T-cell (primary cell): ENCODE measurements around the gene STK39. TPM values are rescaled to one million over a fixed set of nuclear protein-coding genes. Genes with fewer than 3 reads are reported as not detected.

ENCODE experiments used
- ATAC-seq, 4 experiments: fragments of 200-7000 bp in 3 of 4; fragments of 150-1000 bp in 1 of 4; cut with Tn5 transposase; replicated peaks in 1 of 4; 1 replicate in 3 of 4; 2 replicates in 1 of 4; pipeline ENCODE4 v1.10.0; 2021; ENCODE audit warnings: moderate library complexity in 3 of 4, mild to moderate bottlenecking in 2 of 4, moderate number of reproducible peaks in 1 of 4
- CTCF ChIA-PET, 2 donors: fragments of 300-600 bp; sonication (Branson Sonifier 250); formaldehyde crosslinking; loops; one replicate each; lab custom pipeline; 2022; ENCODE audit warnings: antibody characterized with exemption in 2 of 2; lab: Charles Lee
- POLR2A ChIA-PET, 2 donors: fragments of 300-600 bp; sonication (Branson Sonifier 250); formaldehyde crosslinking; loops; one replicate each; lab custom pipeline; 2022; ENCODE audit warnings: antibody characterized with exemption in 2 of 2; lab: Charles Lee
- DNase-seq, 35 experiments: peaks; one replicate each; pipeline versions ENCODE4 v3.0.0 to v3.0.0-alpha.2; 2013 to 2023
- H3K27ac ChIP-seq: one replicate; pipeline ENCODE4 v1.5.1; 2013; ENCODE audit warnings: low read length
- H3K27me3 ChIP-seq, 2 experiments: replicated peaks in 1 of 2; 1 replicate in 1 of 2; 2 replicates in 1 of 2; pipeline versions ENCODE4 v1.6.1 to v1.7.0; 2013; ENCODE audit warnings: low read length in 1 of 2, mixed read lengths in 1 of 2; ENCODE audit not compliant: control insufficient read depth in 2 of 2, insufficient read depth in 2 of 2; ENCODE audit errors: extremely low read depth in 1 of 2
- H3K36me3 ChIP-seq, 2 donors: 1 replicate in 1 of 2; 2 replicates in 1 of 2; pipeline versions ENCODE4 v1.6.1 to v1.7.0; 2013; ENCODE audit warnings: low read length in 1 of 2; ENCODE audit not compliant: control insufficient read depth in 2 of 2, insufficient read depth in 1 of 2; ENCODE audit errors: extremely low read depth in 1 of 2
- H3K4me1 ChIP-seq, 2 experiments: 1 replicate in 1 of 2; 2 replicates in 1 of 2; pipeline versions ENCODE4 v1.6.1 to v1.7.0; 2013; ENCODE audit warnings: low read length in 2 of 2, mixed read lengths in 1 of 2; ENCODE audit not compliant: insufficient read depth in 2 of 2, control insufficient read depth in 1 of 2; ENCODE audit errors: extremely low read depth in 1 of 2
- H3K4me3 ChIP-seq, 2 donors: 1 replicate in 1 of 2; 2 replicates in 1 of 2; pipeline versions ENCODE4 v1.5.1 to v1.7.0; 2013; ENCODE audit warnings: mild to moderate bottlenecking in 2 of 2, low read length in 1 of 2, moderate library complexity in 1 of 2; ENCODE audit not compliant: control insufficient read depth in 1 of 2; ENCODE audit errors: extremely low read depth in 1 of 2
- H3K9me3 ChIP-seq: 2 replicates; pipeline ENCODE4 v1.7.0; 2013
- H3K27ac Mint-ChIP-seq, 2 donors: one replicate each; pipeline ENCODE4 v1.8.0; 2020 to 2021; ENCODE audit warnings: mild to moderate bottlenecking in 2 of 2, mixed read lengths in 2 of 2
- H3K27me3 Mint-ChIP-seq, 2 donors: one replicate each; pipeline ENCODE4 v1.8.0; 2021 to 2022; ENCODE audit warnings: mixed read lengths in 2 of 2
- H3K36me3 Mint-ChIP-seq: one replicate; pipeline ENCODE4 v1.8.0; 2021; ENCODE audit warnings: mixed read lengths
- H3K4me1 Mint-ChIP-seq, 3 donors: one replicate each; pipeline ENCODE4 v1.8.0; 2020 to 2022; ENCODE audit warnings: mixed read lengths in 3 of 3, mild to moderate bottlenecking in 1 of 3
- H3K4me3 Mint-ChIP-seq, 3 donors: one replicate each; pipeline ENCODE4 v1.8.0; 2020 to 2022; ENCODE audit warnings: mild to moderate bottlenecking in 3 of 3, mixed read lengths in 3 of 3, moderate library complexity in 3 of 3
- H3K9me3 Mint-ChIP-seq, 3 donors: one replicate each; pipeline ENCODE4 v1.8.0; 2020 to 2022; ENCODE audit warnings: mixed read lengths in 3 of 3
- WGBS: methylation state at CpG from one replicate; pipeline ENCODE4 v1.1.5; 2013; ENCODE audit warnings: missing lambda C conversion rate; ENCODE audit not compliant: insufficient coverage; 5-methylcytosine and 5-hydroxymethylcytosine counted together
- total RNA-seq, 35 experiments: library from RNA in 6 of 35; stranded (reverse) in 6 of 35; fragments of 120-200 nt in 1 of 35; gene quantifications; one replicate each; pipeline versions ENCODE4 v1.2.1 to v1.2.4 and lab custom pipeline; 2013 to 2026

Gene STK39
- total RNA-seq, 5 donors from 2014 or later (not counting 1 experiment from before 2014, with no cell fraction given) = 15.4 to 25.8 (median 21.0) TPM

DNA sequence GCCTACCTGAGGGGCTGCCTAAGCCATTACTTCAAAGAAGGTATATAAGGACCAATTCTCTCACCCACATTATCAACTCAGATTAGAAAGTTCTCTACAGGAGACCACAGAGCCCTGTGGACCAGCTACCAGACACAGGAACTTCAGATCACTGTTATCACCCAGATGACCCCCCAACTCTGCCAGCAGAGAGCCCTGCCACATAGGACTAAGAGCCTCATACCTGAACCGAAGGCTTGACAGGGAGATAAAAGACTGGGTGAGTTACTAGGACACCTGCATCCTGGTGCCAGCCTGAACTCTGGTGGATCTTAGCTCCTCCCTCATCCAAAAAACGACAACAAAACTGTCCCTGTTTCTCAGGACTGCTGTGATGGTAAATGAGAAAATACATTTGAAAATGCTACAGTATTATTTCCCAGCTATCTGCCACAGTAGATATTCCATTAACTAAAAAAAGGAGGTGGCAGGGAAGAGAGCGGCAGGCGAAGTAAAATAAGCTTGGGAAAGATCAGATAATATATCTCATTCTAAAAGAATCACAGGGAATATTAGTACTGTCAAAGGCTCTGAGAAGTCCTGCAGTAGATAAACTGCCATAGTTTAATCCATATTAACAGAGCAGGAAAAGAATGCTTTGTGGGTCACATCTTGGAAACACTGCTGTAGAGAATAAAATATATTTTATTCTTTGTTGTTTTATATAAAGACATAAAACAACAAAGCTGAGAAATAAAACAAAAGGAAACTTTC, 79.7 kb downstream of the STK39 start:
- no peaks in the 10 kb centered on the region for H3K4me1 ChIP-seq
- no peak overlapping the region for H3K27ac ChIP-seq
- no peaks in the 10 kb centered on the region for H3K9me3 Mint-ChIP-seq
- H3K27me3 Mint-ChIP-seq = no peaks in the 10 kb centered on the region
- peaks cover 0 to 23% of the 10 kb centered on the region in 2 donors for H3K36me3 ChIP-seq
- H3K9me3 ChIP-seq = no peaks in the 10 kb centered on the region
- WGBS = no CpG with 5 or more reads among the region's 4 CpGs
- ATAC-seq = no peak
- peaks cover 38 to 52% (median 45%) of the 10 kb centered on the region in 3 donors for H3K4me1 Mint-ChIP-seq
- ChIA-PET POLR2A (no interaction called here), CTCF (interaction anchor here (1.0 to 1.2 kb wide), 2 partner anchors 19 to 22 kb away, joined by 3 read pairs; no protein-coding TSS in a partner anchor)
- H3K4me3 Mint-ChIP-seq = no peak overlapping the region
- H3K36me3 Mint-ChIP-seq = peaks cover 40% of the 10 kb centered on the region
- H3K27me3 ChIP-seq = no peaks in the 10 kb centered on the region
- no peak overlapping the region for H3K27ac Mint-ChIP-seq
- DNase-seq = no peak
- H3K4me3 ChIP-seq = no peak overlapping the region

- ATAC-seq = no peak
- H3K27me3 ChIP-seq = no peaks in the 10 kb centered on the region
- H3K4me1 ChIP-seq = no peaks in the 10 kb centered on the region
- Mint-ChIP-seq H3K4me3 (no peak overlapping the region), H3K27ac (peak overlapping the region in 1 of 2 donors; percentile 3), H3K4me1 (peaks cover 38 to 51% (median 43%) of the 10 kb centered on the region in 3 donors), H3K36me3 (peaks cover 37% of the 10 kb centered on the region), H3K9me3 (no peaks in the 10 kb centered on the region), H3K27me3 (no peaks in the 10 kb centered on the region)
- no peak for DNase-seq
- CTCF ChIA-PET = no interaction called here
- peaks cover 0 to 23% of the 10 kb centered on the region in 2 donors for H3K36me3 ChIP-seq
- no peak overlapping the region for H3K4me3 ChIP-seq
- POLR2A ChIA-PET = no interaction called here
- 52% methylated on average over 3 of the region's 7 CpGs for WGBS
- H3K27ac ChIP-seq = no peak overlapping the region
- H3K9me3 ChIP-seq = no peaks in the 10 kb centered on the region
These were observed 80.4 kb downstream of the STK39 start for GRCh38 chr2:168166902-168167510.

GRCh38 chr2:168165985-168166901, 81.2 kb downstream of the STK39 start:
- peak overlapping the region in 1 of 2 donors; percentile 52 for H3K27ac Mint-ChIP-seq
- no peaks in the 10 kb centered on the region for H3K27me3 ChIP-seq
- POLR2A ChIA-PET = no interaction called here
- ATAC-seq (no peak), DNase-seq (no peak)
- no peaks in the 10 kb centered on the region for H3K4me1 ChIP-seq
- no peaks in the 10 kb centered on the region for H3K27me3 Mint-ChIP-seq
- peaks cover 0 to 23% of the 10 kb centered on the region in 2 donors for H3K36me3 ChIP-seq
- H3K4me3 Mint-ChIP-seq = no peak overlapping the region
- H3K36me3 Mint-ChIP-seq = peaks cover 36% of the 10 kb centered on the region
- no peaks in the 10 kb centered on the region for H3K9me3 ChIP-seq
- no CpG with 5 or more reads among the region's 3 CpGs for WGBS
- peaks cover 38 to 51% (median 43%) of the 10 kb centered on the region in 3 donors for H3K4me1 Mint-ChIP-seq
- H3K4me3 ChIP-seq = no peak overlapping the region
- H3K9me3 Mint-ChIP-seq = no peaks in the 10 kb centered on the region
- CTCF ChIA-PET = no interaction called here
- no peak overlapping the region for H3K27ac ChIP-seq

DNA sequence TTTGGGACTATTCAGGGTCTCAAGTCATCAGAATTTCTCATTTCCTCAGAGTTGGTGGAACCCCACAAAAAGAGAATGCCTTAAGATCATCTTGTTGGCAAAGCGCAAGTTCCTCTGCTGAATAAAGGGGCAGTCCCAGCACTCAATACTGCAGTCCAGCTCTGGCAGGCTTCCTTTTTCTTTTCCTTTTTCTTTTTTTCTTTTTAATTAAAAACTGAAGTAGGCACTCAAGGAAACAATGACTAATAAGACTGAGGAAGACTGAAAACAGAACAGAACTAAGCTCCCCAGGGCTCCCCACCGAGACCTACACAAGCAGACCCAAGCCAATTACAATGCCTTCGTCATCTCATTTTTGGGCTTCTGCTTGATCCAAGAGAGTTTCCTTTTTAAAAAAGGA, 82.0 kb downstream of the STK39 start:
- ChIA-PET POLR2A (interaction anchor here in 1 of 2 donors (0.5 kb wide), 1 partner anchor 619 kb away, joined by 3 read pairs; no protein-coding TSS in a partner anchor), CTCF (no interaction called here)
- H3K4me1 Mint-ChIP-seq = peaks cover 30 to 46% (median 41%) of the 10 kb centered on the region in 3 donors
- Histone ChIP-seq H3K27me3 (no peaks in the 10 kb centered on the region), H3K4me1 (no peaks in the 10 kb centered on the region), H3K36me3 (peaks cover 0 to 30% of the 10 kb centered on the region in 2 donors), H3K4me3 (no peak overlapping the region), H3K9me3 (no peaks in the 10 kb centered on the region), H3K27ac (no peak overlapping the region)
- peaks cover 34% of the 10 kb centered on the region for H3K36me3 Mint-ChIP-seq
- DNase-seq = no peak
- H3K4me3 Mint-ChIP-seq = no peak overlapping the region
- no peaks in the 10 kb centered on the region for H3K9me3 Mint-ChIP-seq
- no peaks in the 10 kb centered on the region for H3K27me3 Mint-ChIP-seq
- no peak overlapping the region for H3K27ac Mint-ChIP-seq
- no peak for ATAC-seq
- 40% methylated on average over 1 of the region's 3 CpGs for WGBS

DNA sequence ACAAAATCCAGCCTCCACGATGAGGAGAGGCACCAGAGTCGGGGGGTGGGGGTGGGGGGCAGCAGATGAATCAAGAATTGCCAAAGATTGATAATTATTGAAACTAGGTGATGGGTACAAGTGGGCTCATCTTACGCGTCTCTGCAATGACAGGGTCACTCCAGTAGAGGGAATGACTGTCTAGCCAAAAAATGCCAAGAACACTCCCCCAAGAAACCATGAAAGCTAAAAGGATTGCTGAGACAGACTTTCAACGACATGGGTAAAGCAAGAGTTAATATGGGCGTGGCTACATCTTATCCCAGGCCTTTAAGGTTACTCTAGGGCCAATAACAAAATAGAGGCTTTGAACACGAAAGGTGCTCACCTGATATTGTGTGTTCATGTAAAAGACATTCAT, 86.5 kb downstream of the STK39 start:
- WGBS = 100% methylated on average over 2 of the region's 7 CpGs
- POLR2A ChIA-PET = no interaction called here

More for the DNA sequence above, 86.5 kb downstream of the STK39 start:
- Histone ChIP-seq H3K4me3 (no peak overlapping the region), H3K27ac (no peak overlapping the region), H3K9me3 (no peaks in the 10 kb centered on the region), H3K27me3 (no peaks in the 10 kb centered on the region), H3K36me3 (peaks cover 6 to 47% of the 10 kb centered on the region in 2 donors), H3K4me1 (peaks cover 0 to 3% of the 10 kb centered on the region in 2 experiments)
- H3K27ac Mint-ChIP-seq = no peak overlapping the region
- peak in 1 of 4 experiments; percentile 13 for ATAC-seq
- peaks cover 58% of the 10 kb centered on the region for H3K36me3 Mint-ChIP-seq
- CTCF ChIA-PET = interaction anchor here (0.6 to 2.8 kb wide), 7 partner anchors 9 to 918 kb away, joined by 3 to 19 read pairs (median 4); no protein-coding TSS in a partner anchor
- H3K4me3 Mint-ChIP-seq = no peak overlapping the region
- H3K9me3 Mint-ChIP-seq = no peaks in the 10 kb centered on the region
- peaks cover 15 to 36% (median 32%) of the 10 kb centered on the region in 3 donors for H3K4me1 Mint-ChIP-seq
- H3K27me3 Mint-ChIP-seq = no peaks in the 10 kb centered on the region
- peak in 2 of 35 experiments; percentile 3 to 39 for DNase-seq
